GM21360 (cell line): ENCODE results near the gene GNAQ.
A peak's percentile ranks its signal among the peaks of the same experiment; 100 is the strongest.

ENCODE experiments used
- ATAC-seq: cut with Tn5 transposase; IDR thresholded peaks from one replicate; pipeline ENCODE4 v1.9.1; 2021; ENCODE audit warnings: mild to moderate bottlenecking, moderate library complexity; ENCODE audit not compliant: unreplicated experiment

GNAQ gene

GRCh38 chr9:77946969-77947620 lies 84.5 kb downstream of the GNAQ start:
- no peak for ATAC-seq

GRCh38 chr9:77946296-77946695 lies 85.3 kb downstream of the GNAQ start:
- no peak for ATAC-seq

- ATAC-seq = no peak
These were observed 85.8 kb downstream of the GNAQ start for GRCh38 chr9:77945798-77946197.

- no peak for ATAC-seq
These were observed 86.9 kb downstream of the GNAQ start for GRCh38 chr9:77944556-77945243.

- no peak for ATAC-seq
These were observed 88.6 kb downstream of the GNAQ start for GRCh38 chr9:77943057-77943456.

- ATAC-seq = no peak
These were observed 92.4 kb downstream of the GNAQ start for GRCh38 chr9:77939149-77939668.

- no peak for ATAC-seq
These were observed 93.4 kb downstream of the GNAQ start for GRCh38 chr9:77938163-77938562.

GRCh38 chr9:77935974-77936373 lies 95.6 kb downstream of the GNAQ start:
- ATAC-seq = no peak

- no peak for ATAC-seq
These were observed 96.4 kb downstream of the GNAQ start for GRCh38 chr9:77935211-77935610.

GRCh38 chr9:77933976-77934375 lies 97.6 kb downstream of the GNAQ start:
- ATAC-seq = no peak

GRCh38 chr9:77933019-77933418 lies 98.6 kb downstream of the GNAQ start:
- no peak for ATAC-seq

GRCh38 chr9:77929942-77930341 lies 101.7 kb downstream of the GNAQ start:
- ATAC-seq = no peak

GRCh38 chr9:77927265-77927664 lies 104.3 kb downstream of the GNAQ start:
- no peak for ATAC-seq

- ATAC-seq = no peak
These were observed 105.2 kb downstream of the GNAQ start for GRCh38 chr9:77926371-77926878.

- no peak for ATAC-seq
These were observed 109.0 kb downstream of the GNAQ start for GRCh38 chr9:77922591-77922990.

- no peak for ATAC-seq
These were observed 113.8 kb downstream of the GNAQ start for GRCh38 chr9:77917800-77918199.

GRCh38 chr9:77916820-77917219 lies 114.8 kb downstream of the GNAQ start:
- ATAC-seq = no peak

GRCh38 chr9:77916410-77916819 lies 115.2 kb downstream of the GNAQ start:
- ATAC-seq = peak; percentile 81

GRCh38 chr9:77915744-77916143 lies 115.9 kb downstream of the GNAQ start:
- no peak for ATAC-seq

GRCh38 chr9:77912895-77913693 lies 118.5 kb downstream of the GNAQ start:
- no peak for ATAC-seq

- no peak for ATAC-seq
These were observed 119.7 kb downstream of the GNAQ start for GRCh38 chr9:77911928-77912327.
